ENCODE measurements around the gene CSNK1G1. TPM values are rescaled to one million over a fixed set of nuclear protein-coding genes. Genes with fewer than 3 reads are reported as not detected.
"Not testable (repeated sequence)": the region's sequence is repeated elsewhere in the genome, so short reads cannot be mapped to it uniquely, and the experiment has no call there.

Gene CSNK1G1
- total and polyA plus RNA-seq, 3 donors from 2014 or later, result 32.7 to 77.5 (median 59.6) TPM

DNA sequence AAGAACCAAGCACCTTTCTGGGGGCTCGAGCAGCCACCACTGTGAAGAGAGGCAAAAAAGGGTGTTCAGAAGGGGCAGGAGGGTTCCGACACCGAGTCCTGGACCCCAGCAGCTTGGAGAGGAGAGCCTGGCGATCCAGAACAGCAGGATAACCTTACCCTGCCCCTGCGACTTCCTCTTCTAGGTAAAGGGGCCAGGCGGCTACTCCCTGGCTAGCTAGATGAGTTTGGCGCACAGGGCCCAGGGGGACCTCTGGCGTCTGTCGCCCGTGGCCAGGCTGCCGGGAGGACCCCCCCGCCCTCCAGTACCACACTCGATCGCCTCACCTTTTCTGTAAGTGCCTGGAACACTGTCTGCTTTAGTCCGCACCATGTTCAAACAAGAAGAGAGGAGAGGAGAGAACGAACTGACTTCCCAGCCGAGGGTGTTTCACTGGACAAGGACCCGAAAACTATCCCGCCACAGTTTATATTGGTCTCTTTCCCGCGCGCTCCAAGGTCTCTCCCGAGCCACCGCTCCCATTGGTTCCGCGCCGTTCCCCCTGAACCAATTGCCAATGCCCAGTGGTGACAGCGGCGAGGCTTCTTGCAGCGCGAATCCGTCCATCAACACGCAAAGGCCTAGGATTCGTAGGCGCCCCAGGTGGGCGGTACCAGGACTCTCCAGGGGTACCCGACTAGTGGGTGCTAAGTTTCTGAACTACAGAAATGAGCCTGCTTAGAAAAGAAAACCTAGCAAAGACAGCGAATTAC is 25.2 kb upstream of the CSNK1G1 start, which contains the start of gene PCLAF:
Gene PCLAF, minus strand, starts transcription at position 442 of the 752 bp plus-strand sequence. Its CDS starts 70 bp downstream, at position 372.
- peak; percentile 97 for DNase-seq
- Histone ChIP-seq H3K9me3 (no peaks in the 10 kb centered on the region), H3K27ac (no peak within 1 kb of the TSS), H3K4me1 (peaks cover 4% of the 10 kb centered on the region), H3K27me3 (no peaks in the 10 kb centered on the region), H3K36me3 (ENCODE audit: low read depth, missing control alignments) (no peaks in the 10 kb centered on the region), H3K4me3 (peak within 1 kb of the TSS; percentile 49 to 50)
- WGBS, 2 donors, result 2% methylated on average over 17 to 38 of the region's 38 CpGs
- TF ChIP-seq POLR2A (IDR thresholded peaks at IDR 0.05) (no peak), CTCF (IDR thresholded peaks at IDR 0.05) (no peak)
- intact Hi-C loops (cut with DNase I; ENCODE audit: low total_unique reads), result no loop called here

- H3K36me3 ChIP-seq (ENCODE audit: low read depth, missing control alignments); intact Hi-C loops (cut with DNase I; ENCODE audit: low total_unique reads); H3K27me3 ChIP-seq; H3K9me3 ChIP-seq; H3K4me1 ChIP-seq; DNase-seq; H3K27ac ChIP-seq: not testable (repeated sequence)
- peak overlapping the region in 1 of 2 donors; percentile 50 for H3K4me3 ChIP-seq
- 54 to 61% methylated on average over 11 of the region's 11 CpGs for WGBS, 2 donors
Observed at GRCh38 chr15:64380130-64380870, 24.3 kb upstream of the CSNK1G1 start.

- 68 to 70% methylated on average over 9 of the region's 9 CpGs for WGBS, 2 donors
- intact Hi-C loops (cut with DNase I; ENCODE audit: low total_unique reads), result no loop called here
- Histone ChIP-seq H3K9me3 (no peaks in the 10 kb centered on the region), H3K36me3 (ENCODE audit: low read depth, missing control alignments) (no peaks in the 10 kb centered on the region), H3K27ac (no peak overlapping the region), H3K4me3 (no peak overlapping the region), H3K27me3 (no peaks in the 10 kb centered on the region), H3K4me1 (peaks cover 4% of the 10 kb centered on the region)
- DNase-seq, result no peak
- TF ChIP-seq POLR2A (IDR thresholded peaks at IDR 0.05) (no peak), CTCF (IDR thresholded peaks at IDR 0.05) (no peak)
Observed at GRCh38 chr15:64379216-64379960, 23.4 kb upstream of the CSNK1G1 start.

GRCh38 chr15:64373360-64373759 is 17.4 kb upstream of the CSNK1G1 start:
- intact Hi-C loops (cut with DNase I; ENCODE audit: low total_unique reads), result no loop called here
- Histone ChIP-seq H3K36me3 (ENCODE audit: low read depth, missing control alignments) (no peaks in the 10 kb centered on the region), H3K4me3 (no peak overlapping the region), H3K4me1 (no peaks in the 10 kb centered on the region), H3K9me3 (no peaks in the 10 kb centered on the region), H3K27me3 (no peaks in the 10 kb centered on the region), H3K27ac (no peak overlapping the region)
- no peak for DNase-seq
- WGBS, 2 donors, result 91 to 95% methylated on average over 8 of the region's 8 CpGs
- TF ChIP-seq CTCF (IDR thresholded peaks at IDR 0.05) (no peak), POLR2A (IDR thresholded peaks at IDR 0.05) (no peak)

DNA sequence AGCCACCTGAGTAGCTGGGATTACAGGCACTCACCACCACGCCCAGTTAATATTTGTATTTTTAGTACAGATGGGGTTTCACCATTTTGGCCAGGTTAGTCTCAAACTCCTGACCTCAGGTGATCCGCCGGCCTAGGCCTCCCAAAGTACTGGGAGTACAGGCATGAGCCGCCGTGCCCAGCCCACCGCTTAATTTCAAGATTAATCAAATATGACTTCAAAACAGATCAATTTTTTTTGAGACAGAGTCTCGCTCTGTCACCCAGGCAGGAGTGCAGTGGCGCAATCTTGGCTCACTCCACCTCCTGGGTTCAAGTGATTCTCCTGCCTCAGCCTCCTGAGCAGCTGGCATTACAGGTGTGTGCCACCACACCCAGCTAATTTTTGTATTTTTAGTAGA is 15.4 kb upstream of the CSNK1G1 start:
- DNase-seq; H3K36me3 ChIP-seq (ENCODE audit: low read depth, missing control alignments); H3K27me3 ChIP-seq; H3K4me3 ChIP-seq; intact Hi-C loops (cut with DNase I; ENCODE audit: low total_unique reads); H3K9me3 ChIP-seq; H3K27ac ChIP-seq; H3K4me1 ChIP-seq: not testable (repeated sequence)
- WGBS, 2 donors, result 97% methylated on average over 8 of the region's 8 CpGs
